Endothelial cell of hepatic sinusoid (primary cell): Measurements from ENCODE around the gene FAXDC2.

Experiments
- in situ Hi-C: cut with HindIII; loops from 2 replicates; pipeline ENCODE4 v1.10.0; 2017; ENCODE audit warnings: low sequenced_read_pairs

Gene FAXDC2

DNA sequence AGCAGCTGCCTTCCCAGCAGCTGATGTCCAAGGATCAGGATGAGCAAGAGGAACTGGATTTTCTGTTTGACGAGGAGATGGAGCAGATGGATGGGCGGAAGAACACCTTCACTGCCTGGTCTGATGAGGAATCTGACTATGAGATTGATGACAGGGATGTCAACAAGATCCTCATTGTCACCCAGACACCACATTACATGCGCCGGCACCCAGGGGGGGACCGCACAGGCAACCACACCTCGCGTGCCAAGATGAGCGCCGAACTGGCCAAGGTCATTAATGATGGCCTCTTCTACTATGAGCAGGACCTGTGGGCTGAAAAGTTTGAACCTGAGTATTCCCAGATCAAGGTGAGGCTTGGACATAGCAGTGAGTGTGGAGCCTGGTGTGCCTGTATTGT is 48.4 kb downstream of the FAXDC2 start:
- in situ Hi-C loops, result loop anchor here (5.0 kb wide), 2 partner anchors 100 to 155 kb away; no protein-coding TSS in a partner anchor

DNA sequence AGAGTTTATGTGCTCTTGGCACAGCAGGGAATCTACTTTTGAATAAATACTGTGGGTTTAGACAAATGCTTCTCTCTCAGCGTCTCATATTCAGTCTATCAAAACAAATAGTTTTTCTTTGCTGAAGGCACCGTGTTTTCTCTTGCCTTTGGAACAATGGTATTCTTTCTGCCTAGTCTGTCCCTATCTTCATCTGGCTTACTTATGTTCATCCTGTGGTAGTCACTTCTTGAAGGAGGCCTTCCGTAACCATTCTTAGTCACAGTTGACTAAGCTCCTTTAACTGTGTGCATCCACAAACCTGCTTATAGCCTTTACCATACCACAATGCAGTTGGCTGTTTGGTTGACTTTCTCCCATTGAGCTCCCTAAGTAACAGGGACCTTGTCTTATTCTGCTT is 49.3 kb downstream of the FAXDC2 start:
- in situ Hi-C loops, result loop anchor here (5.0 kb wide), 2 partner anchors 101 to 154 kb away; no protein-coding TSS in a partner anchor

DNA sequence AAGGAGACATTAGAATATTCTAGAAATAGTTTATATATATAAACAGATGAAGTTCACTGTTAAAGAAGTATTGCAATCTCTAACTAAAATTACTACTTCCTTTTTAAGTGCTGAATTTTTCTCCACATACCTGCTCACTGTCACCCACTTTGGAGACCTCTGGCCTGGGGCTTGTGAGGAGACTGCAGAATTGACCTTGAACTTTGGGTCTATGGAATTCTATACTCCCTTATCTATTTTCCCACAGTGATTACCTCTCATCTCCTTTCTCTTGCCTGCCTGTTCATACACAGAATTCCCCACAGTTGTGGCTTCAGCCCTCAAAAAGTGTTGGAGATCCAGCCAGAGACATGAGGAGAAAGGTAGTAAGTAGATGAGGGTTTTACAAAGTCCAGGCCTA is 49.8 kb downstream of the FAXDC2 start:
- in situ Hi-C loops, result loop anchor here (5.0 kb wide), 2 partner anchors 102 to 153 kb away; no protein-coding TSS in a partner anchor

GRCh38 chr5:154797762-154798161 is 52.6 kb downstream of the FAXDC2 start:
- in situ Hi-C loops, result no loop called here

- in situ Hi-C loops, result no loop called here
Measured at GRCh38 chr5:154795235-154795596, 55.2 kb downstream of the FAXDC2 start.

GRCh38 chr5:154794525-154795234 is 55.7 kb downstream of the FAXDC2 start:
- in situ Hi-C loops, result loop anchor here (5.0 kb wide), 1 partner anchor 82 kb away; no protein-coding TSS in a partner anchor

GRCh38 chr5:154793599-154794524 is 56.5 kb downstream of the FAXDC2 start:
- in situ Hi-C loops, result loop anchor here (5.0 kb wide), 1 partner anchor 82 kb away; no protein-coding TSS in a partner anchor

DNA sequence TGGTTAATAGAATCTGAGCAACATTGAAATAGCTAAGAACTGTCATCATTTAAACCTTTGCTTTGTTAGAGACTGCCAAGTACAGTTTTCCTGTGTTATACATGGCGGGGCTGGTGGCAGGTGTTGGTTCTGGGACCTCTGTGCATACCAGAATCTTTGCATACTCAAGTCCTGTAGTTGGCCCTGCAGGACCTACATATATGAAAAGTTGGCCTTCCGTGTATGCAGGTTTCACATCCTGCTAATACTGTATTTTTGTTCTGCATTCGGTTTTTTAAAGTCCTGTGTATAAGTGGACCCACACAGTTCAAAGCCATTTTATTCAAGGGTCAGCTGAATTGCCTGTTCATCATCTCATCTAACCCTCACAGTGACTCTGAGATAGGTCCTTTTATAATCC is 58.9 kb downstream of the FAXDC2 start:
- in situ Hi-C loops, result loop anchor here (5.0 kb wide), 1 partner anchor 79 kb away; no protein-coding TSS in a partner anchor

GRCh38 chr5:154788212-154788611 is 62.2 kb downstream of the FAXDC2 start:
- in situ Hi-C loops, result no loop called here

GRCh38 chr5:154786414-154786813 is 64.0 kb downstream of the FAXDC2 start:
- in situ Hi-C loops, result no loop called here

- in situ Hi-C loops, result no loop called here
Measured at GRCh38 chr5:154784856-154785255, 65.5 kb downstream of the FAXDC2 start.

DNA sequence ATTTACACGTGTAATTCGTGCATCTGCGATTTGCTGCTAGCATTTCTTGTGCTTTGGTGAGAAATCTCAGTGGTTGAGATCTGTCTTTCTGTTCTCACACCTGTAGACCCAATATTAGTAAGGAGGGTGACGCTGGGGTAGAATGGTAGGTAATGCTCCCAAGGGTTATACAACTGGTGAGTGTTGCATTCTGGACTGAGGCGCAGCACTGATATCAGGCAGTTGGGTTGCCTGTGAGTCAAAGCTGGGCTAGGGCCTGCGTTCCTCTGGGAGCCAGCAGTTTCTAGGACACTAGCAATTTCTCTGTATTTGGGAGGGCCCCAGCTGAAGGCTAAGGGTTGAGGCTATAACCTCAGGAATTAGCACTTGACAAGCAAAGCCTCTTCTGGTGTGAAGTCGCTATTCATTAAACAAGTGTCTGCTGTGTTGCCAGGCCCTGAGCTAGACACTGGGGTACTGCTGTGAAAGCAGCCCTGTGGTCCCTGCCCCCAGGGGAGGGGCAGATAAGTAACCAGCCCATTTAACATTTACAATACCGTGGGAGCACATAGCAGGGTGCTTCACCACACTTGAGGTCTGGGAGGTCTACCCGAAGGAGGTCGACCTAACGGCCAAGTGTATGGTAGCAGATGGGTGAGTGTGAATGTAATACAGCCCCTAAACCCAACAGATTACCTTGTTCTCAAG is 66.5 kb downstream of the FAXDC2 start:
- in situ Hi-C loops, result no loop called here

DNA sequence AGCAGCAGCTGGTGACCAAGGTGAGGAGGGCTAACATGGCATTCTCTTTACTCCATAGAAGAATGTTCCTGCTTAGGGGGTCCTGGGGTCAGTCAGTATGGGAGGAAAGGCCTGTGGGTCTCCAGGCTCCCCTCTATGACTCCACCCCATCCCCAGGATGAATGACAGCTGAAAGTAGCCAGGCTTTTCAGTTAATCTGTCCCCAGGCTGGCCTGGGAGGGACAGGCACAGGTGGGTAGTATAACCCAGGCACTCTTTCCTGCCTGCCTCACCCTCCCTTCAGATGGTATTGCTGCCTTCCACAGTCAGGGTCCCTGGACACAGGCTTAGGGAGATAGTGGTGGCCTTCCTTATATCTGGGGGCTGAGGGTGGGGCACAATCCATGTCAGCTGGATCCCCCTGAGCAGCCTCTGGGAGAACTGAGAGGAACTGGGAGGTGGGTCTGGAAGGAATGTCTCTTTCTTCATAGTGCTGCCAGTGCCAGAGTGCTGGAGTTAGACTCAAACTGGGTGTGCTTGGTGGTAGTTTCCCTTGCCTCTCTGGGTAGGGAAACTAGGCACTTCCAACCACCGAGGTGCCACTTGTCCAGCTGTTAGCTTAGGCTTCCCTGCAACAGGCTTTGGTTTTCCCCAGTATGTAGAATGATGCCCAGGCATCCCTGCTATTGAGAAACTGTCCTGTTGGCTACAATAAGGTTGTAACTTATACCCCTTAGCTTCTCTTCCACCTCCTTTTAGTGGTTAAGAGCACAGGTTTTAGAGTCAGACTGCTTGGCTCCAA is 67.4 kb downstream of the FAXDC2 start:
- in situ Hi-C loops, result no loop called here

DNA sequence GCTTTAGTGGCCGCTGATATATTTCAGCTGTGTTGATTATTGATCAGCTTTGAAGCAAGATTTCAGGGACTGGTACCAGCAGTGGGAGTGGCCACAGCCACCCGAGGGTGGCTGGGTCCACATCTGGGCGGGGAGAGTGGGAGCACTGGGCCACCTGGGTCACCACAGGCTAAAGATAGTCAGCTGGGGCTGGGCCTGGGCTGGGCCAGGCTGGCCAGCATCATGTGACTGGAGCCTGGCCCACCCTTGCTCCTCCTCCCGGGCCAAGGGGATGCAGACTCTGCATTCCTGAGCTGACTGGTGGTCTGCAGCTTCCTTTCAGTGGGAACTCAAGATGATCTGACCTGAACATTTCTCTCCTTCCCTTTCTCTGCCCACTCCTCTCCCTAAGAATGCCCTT is 68.1 kb downstream of the FAXDC2 start:
- in situ Hi-C loops, result no loop called here

DNA sequence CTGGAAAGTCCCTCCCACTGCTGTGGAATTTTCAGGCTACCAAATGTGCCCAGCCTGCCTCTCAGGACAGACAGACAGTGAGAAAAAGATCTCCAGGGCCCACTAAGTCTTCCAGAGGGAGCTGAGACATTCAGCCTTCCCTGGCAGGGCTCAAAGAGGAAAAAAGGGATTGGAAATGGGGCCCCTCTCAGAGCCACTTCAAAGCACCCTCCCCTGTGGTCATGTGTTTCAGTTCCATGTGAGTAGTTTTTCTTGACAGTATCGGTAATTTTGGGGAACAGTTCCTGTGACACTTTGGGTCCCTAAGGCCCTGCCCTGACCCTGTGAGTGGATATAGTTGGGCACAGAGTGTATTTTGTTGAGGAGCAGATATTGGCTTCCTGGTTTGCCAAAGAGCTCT is 70.3 kb downstream of the FAXDC2 start:
- in situ Hi-C loops, result no loop called here

GRCh38 chr5:154779105-154779504 is 71.3 kb downstream of the FAXDC2 start:
- in situ Hi-C loops, result no loop called here

- in situ Hi-C loops, result no loop called here
Measured at GRCh38 chr5:154778534-154778933, 71.9 kb downstream of the FAXDC2 start.

DNA sequence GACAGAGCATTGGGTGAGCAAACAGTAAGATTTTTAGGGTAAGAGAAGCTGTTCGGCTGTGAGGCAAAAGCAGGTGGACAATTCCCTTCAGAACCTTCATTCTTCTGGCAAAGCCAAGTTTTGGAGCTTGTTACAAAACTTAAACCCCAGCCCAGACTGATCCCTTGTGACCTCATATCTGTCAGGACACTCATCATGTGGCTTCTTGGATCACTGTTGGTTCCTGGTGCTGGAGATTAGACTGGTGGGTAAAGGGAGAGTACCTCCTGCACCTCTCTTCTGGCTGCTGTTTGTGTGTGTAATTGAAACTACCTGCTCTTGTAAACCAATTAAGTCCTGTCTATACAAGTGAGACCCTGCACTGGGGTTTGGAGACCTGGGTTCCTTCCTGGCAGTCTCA is 74.2 kb downstream of the FAXDC2 start:
- in situ Hi-C loops, result no loop called here

GRCh38 chr5:154773326-154773725 is 77.1 kb downstream of the FAXDC2 start:
- in situ Hi-C loops, result no loop called here

GRCh38 chr5:154771383-154771901 is 79.0 kb downstream of the FAXDC2 start:
- in situ Hi-C loops, result no loop called here
